ENCODE data around the gene NTSR1.
"Not testable (repeated sequence)": the region's sequence is repeated elsewhere in the genome, so short reads cannot be mapped to it uniquely, and the experiment has no call there.

- TF ChIP-seq CTCF (IDR thresholded peaks at IDR 0.05; ENCODE audit: poor library complexity, severe bottlenecking); REST (IDR thresholded peaks at IDR 0.05; ENCODE audit: borderline replicate concordance); EP300 (conservative IDR thresholded peaks at IDR 0.05; ENCODE audit: poor library complexity, severe bottlenecking): not testable (repeated sequence)
Observed at GRCh38 chr20:62683660-62684322, 24.8 kb upstream of the NTSR1 start.

All from neural cell (in vitro differentiated cells).